ENCODE measurements around the gene QKI. TPM values are rescaled to one million over a fixed set of nuclear protein-coding genes. Genes with fewer than 3 reads are reported as not detected.

QKI gene
- polyA plus RNA-seq, 1 donor (not counting 4 experiments of a cell fraction or from before 2014, with no cell fraction given) = 53.3 TPM

GRCh38 chr6:163395831-163396185, 18.7 kb upstream of the QKI start:
- no peaks in the 10 kb centered on the region for H3K27me3 ChIP-seq (ENCODE audit: control insufficient read depth, extremely low read depth, insufficient read depth, low read length)
- no peaks in the 10 kb centered on the region for H3K79me2 ChIP-seq (ENCODE audit: control insufficient read depth, insufficient read depth, low read length)
- TF ChIP-seq CTCF (optimal IDR thresholded peaks at IDR 0.05 in 1 of 3, IDR thresholded peaks at IDR 0.05 in 1 of 3, conservative IDR thresholded peaks at IDR 0.05 in 1 of 3; ENCODE audit: extremely low read depth in 1 of 3, insufficient read depth in 2 of 3, low read length in 3 of 3) (no peak), EZH2 (IDR thresholded peaks at IDR 0.05; ENCODE audit: low read length) (no peak)
- H3K4me3 ChIP-seq (ENCODE audit: control insufficient read depth in 2 of 3, extremely low read depth in 1 of 3, insufficient read depth in 2 of 3, low read depth in 1 of 3, low read length in 3 of 3) = no peak overlapping the region
- H3K4me2 ChIP-seq (ENCODE audit: control insufficient read depth, extremely low read depth, insufficient read depth, low read depth, low read length) = no peak overlapping the region
- H3K27ac ChIP-seq (ENCODE audit: control insufficient read depth, insufficient read depth, low read length) = no peak overlapping the region
- no peaks in the 10 kb centered on the region for H4K20me1 ChIP-seq (ENCODE audit: control insufficient read depth, extremely low read depth, insufficient read depth, low read length)
- FAIRE-seq (no peak), DNase-seq (ENCODE audit: low read depth, low spot score) (no peak)
- no peaks in the 10 kb centered on the region for H3K36me3 ChIP-seq (ENCODE audit: control insufficient read depth in 2 of 2, extremely low read depth in 1 of 2, insufficient read depth in 2 of 2, low read length in 2 of 2)
- peaks cover 16% of the 10 kb centered on the region for H3K4me1 ChIP-seq (ENCODE audit: control insufficient read depth, extremely low read depth, insufficient read depth, low read length)
- H3K9ac ChIP-seq (ENCODE audit: control insufficient read depth, extremely low read depth, insufficient read depth, low read length) = no peak overlapping the region
- dilution Hi-C loops (cut with MboI; ENCODE audit: extremely low pct_ligation_motif_present, low sequenced_read_pairs) = no loop called here
- no peaks in the 10 kb centered on the region for H3K9me1 ChIP-seq (ENCODE audit: control insufficient read depth, extremely low read depth, insufficient read depth, low read length)
- H2AFZ ChIP-seq (ENCODE audit: control insufficient read depth, low read length) = peak overlapping the region; percentile 31
- no peaks in the 10 kb centered on the region for H3K9me3 ChIP-seq (ENCODE audit: control insufficient read depth, low read depth, low read length)

- H3K9me3 ChIP-seq (ENCODE audit: control insufficient read depth, low read depth, low read length) = no peaks in the 10 kb centered on the region
- H3K79me2 ChIP-seq (ENCODE audit: control insufficient read depth, insufficient read depth, low read length) = no peaks in the 10 kb centered on the region
- TF ChIP-seq CTCF (optimal IDR thresholded peaks at IDR 0.05 in 1 of 3, IDR thresholded peaks at IDR 0.05 in 1 of 3, conservative IDR thresholded peaks at IDR 0.05 in 1 of 3; ENCODE audit: extremely low read depth in 1 of 3, insufficient read depth in 2 of 3, low read length in 3 of 3) = no peak
- no peak for TF ChIP-seq EZH2 (IDR thresholded peaks at IDR 0.05; ENCODE audit: low read length)
- no peak overlapping the region for H2AFZ ChIP-seq (ENCODE audit: control insufficient read depth, low read length)
- dilution Hi-C loops (cut with MboI; ENCODE audit: extremely low pct_ligation_motif_present, low sequenced_read_pairs) = no loop called here
- H3K4me3 ChIP-seq (ENCODE audit: control insufficient read depth in 2 of 3, extremely low read depth in 1 of 3, insufficient read depth in 2 of 3, low read depth in 1 of 3, low read length in 3 of 3) = no peak overlapping the region
- H3K36me3 ChIP-seq (ENCODE audit: control insufficient read depth in 2 of 2, extremely low read depth in 1 of 2, insufficient read depth in 2 of 2, low read length in 2 of 2) = no peaks in the 10 kb centered on the region
- H3K27ac ChIP-seq (ENCODE audit: control insufficient read depth, insufficient read depth, low read length) = no peak overlapping the region
- peak overlapping the region; percentile 75 for H3K4me2 ChIP-seq (ENCODE audit: control insufficient read depth, extremely low read depth, insufficient read depth, low read depth, low read length)
- no peaks in the 10 kb centered on the region for H3K27me3 ChIP-seq (ENCODE audit: control insufficient read depth, extremely low read depth, insufficient read depth, low read length)
- no peak for FAIRE-seq
- H4K20me1 ChIP-seq (ENCODE audit: control insufficient read depth, extremely low read depth, insufficient read depth, low read length) = no peaks in the 10 kb centered on the region
- H3K9ac ChIP-seq (ENCODE audit: control insufficient read depth, extremely low read depth, insufficient read depth, low read length) = no peak overlapping the region
- DNase-seq (ENCODE audit: low read depth, low spot score) = no peak
- peaks cover 8% of the 10 kb centered on the region for H3K4me1 ChIP-seq (ENCODE audit: control insufficient read depth, extremely low read depth, insufficient read depth, low read length)
- H3K9me1 ChIP-seq (ENCODE audit: control insufficient read depth, extremely low read depth, insufficient read depth, low read length) = no peaks in the 10 kb centered on the region
Observed at GRCh38 chr6:163397326-163397725, 17.2 kb upstream of the QKI start.

All from keratinocyte (primary cell).